Adrenal gland (tissue), 5 donors: ENCODE measurements around the gene MIR17HG.

Source experiments
- POLR2A ChIP-seq, 2 donors: fragments of 450-650 bp; IDR thresholded peaks; one replicate each; pipeline ENCODE4 v1.6.1; 2017; ENCODE audit warnings: antibody characterized with exemption in 2 of 2, mild to moderate bottlenecking in 2 of 2, moderate library complexity in 1 of 2
- TF ChIP-seq, protein P1 (sequence below), 6 experiments: fragments of 450-650 bp in 4 of 6; fragments of 200-600 bp in 2 of 6; sonication (generic) in 1 of 6; IDR thresholded peaks; 1 replicate in 5 of 6; 2 replicates in 1 of 6; pipeline versions ENCODE4 v1.5.1 to v1.8.0; 2016 to 2021; ENCODE audit warnings: antibody characterized with exemption in 6 of 6, mild to moderate bottlenecking in 2 of 6, moderate library complexity in 1 of 6
- donor health status: DM: no; HTN: no; CAD: no.

DNA sequence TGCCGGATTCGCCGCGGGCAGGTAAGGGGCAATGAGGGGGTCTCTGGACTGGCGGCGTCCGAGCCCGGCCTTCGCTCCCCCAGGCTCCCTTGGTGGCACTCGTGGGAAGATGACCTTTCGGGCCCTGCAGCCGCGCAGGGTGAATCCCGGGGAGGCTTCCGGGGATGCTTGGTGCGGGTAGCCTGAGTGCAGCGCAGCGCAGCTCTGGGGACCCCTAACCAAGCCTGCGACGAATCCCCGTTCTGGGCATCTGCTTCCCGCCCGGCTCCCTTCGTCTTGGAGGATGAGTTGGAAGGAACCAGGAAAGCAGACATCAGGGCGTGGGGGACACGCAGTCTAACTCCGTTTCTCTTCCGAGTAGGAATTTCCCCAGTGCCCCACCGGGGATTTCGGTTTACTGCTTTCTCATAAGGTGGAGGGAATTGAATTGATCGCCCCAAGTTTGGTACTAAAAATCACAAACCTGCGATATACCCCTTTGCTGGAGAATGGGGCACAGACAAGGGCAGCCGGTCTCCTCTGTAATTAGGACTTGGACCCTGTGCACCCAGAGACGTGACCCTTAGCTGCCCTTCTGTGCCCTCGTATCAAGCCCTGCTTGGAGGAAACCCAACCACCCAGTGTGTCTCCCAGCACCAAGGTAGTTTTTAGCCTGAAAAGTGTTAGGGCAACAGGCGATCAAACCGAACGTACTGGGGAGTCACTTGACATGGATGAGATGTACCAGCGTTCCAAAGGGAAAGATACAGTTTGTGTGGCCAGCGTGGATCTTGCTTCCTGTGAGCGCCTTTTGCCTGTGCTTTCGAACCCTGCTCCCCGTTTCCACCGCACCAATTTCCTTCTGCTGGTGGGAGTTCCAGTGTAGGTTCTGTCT, 51.9 kb downstream of the MIR17HG start:
- TF ChIP-seq, protein P1, sequence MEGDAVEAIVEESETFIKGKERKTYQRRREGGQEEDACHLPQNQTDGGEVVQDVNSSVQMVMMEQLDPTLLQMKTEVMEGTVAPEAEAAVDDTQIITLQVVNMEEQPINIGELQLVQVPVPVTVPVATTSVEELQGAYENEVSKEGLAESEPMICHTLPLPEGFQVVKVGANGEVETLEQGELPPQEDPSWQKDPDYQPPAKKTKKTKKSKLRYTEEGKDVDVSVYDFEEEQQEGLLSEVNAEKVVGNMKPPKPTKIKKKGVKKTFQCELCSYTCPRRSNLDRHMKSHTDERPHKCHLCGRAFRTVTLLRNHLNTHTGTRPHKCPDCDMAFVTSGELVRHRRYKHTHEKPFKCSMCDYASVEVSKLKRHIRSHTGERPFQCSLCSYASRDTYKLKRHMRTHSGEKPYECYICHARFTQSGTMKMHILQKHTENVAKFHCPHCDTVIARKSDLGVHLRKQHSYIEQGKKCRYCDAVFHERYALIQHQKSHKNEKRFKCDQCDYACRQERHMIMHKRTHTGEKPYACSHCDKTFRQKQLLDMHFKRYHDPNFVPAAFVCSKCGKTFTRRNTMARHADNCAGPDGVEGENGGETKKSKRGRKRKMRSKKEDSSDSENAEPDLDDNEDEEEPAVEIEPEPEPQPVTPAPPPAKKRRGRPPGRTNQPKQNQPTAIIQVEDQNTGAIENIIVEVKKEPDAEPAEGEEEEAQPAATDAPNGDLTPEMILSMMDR (IDR thresholded peaks at IDR 0.05), result no peak
- TF ChIP-seq POLR2A (IDR thresholded peaks at IDR 0.05), result no peak
